Glutamatergic neuron (in vitro differentiated cells): ENCODE results near the gene UGCG. TPM values are rescaled to one million over a fixed set of nuclear protein-coding genes. Genes with fewer than 3 reads are reported as not detected.

Experiments
- DNase-seq: peaks from one replicate; pipeline ENCODE4 v3.0.0; 2022
- H3K27ac Mint-ChIP-seq: one replicate; pipeline ENCODE4 v1.8.0; 2020; ENCODE audit warnings: mild to moderate bottlenecking, mixed read lengths, inconsistent platforms; ENCODE audit not compliant: unreplicated experiment
- H3K27me3 Mint-ChIP-seq: one replicate; pipeline ENCODE4 v1.8.0; 2020; ENCODE audit warnings: mild to moderate bottlenecking, moderate library complexity, mixed read lengths, inconsistent platforms; ENCODE audit not compliant: unreplicated experiment
- H3K36me3 Mint-ChIP-seq: one replicate; pipeline ENCODE4 v1.8.0; 2020; ENCODE audit warnings: mild to moderate bottlenecking, mixed read lengths, inconsistent platforms; ENCODE audit not compliant: unreplicated experiment
- H3K4me1 Mint-ChIP-seq: one replicate; pipeline ENCODE4 v1.8.0; 2020; ENCODE audit warnings: mild to moderate bottlenecking, low read depth, mixed read lengths, inconsistent platforms; ENCODE audit not compliant: unreplicated experiment
- H3K4me3 Mint-ChIP-seq: one replicate; pipeline ENCODE4 v1.8.0; 2020; ENCODE audit warnings: mild to moderate bottlenecking, mixed read lengths, inconsistent platforms; ENCODE audit not compliant: unreplicated experiment
- H3K9me3 Mint-ChIP-seq: one replicate; pipeline ENCODE4 v1.8.0; 2020; ENCODE audit warnings: mild to moderate bottlenecking, moderate library complexity, mixed read lengths, inconsistent platforms; ENCODE audit not compliant: unreplicated experiment
- CTCF ChIP-seq: fragments of 200-600 bp; sonication (generic); IDR thresholded peaks from one replicate; pipeline ENCODE4 v1.5.0; 2021; ENCODE audit not compliant: partially characterized antibody, unreplicated experiment
- total RNA-seq: library from RNA; stranded (reverse); fragmentation: NEBNext Ultra II Directional; extraction: Animal tissue kit (Norgen Biotek cat#: 25700); gene quantifications from one replicate; pipeline ENCODE4 v1.2.1, GENCODE V29; 2021; ENCODE audit not compliant: unreplicated experiment

The UGCG gene
- total RNA-seq, 1 donor from 2014 or later: 16.0 TPM

DNA sequence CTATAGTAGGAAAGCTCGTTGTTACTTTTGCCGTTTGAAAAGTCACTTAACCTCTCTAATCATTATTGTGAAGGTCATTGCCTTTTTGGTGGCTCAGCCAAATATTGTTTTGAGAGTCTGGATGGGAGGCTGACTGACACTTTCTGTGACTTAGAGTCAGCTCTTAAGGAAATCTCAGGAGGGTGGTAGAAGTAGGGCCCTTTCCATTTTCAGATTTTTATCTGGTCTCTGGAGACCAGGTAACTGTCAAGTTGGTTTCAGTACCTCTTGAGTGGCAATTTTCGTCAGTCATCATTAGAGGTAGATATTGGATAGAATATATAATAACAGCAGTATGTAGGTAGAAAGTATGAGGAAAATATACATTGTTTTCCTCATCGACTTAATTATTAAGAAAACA is 23.3 kb downstream of the UGCG start:
- H3K27me3 Mint-ChIP-seq: no peaks in the 10 kb centered on the region
- TF ChIP-seq CTCF: no peak
- H3K9me3 Mint-ChIP-seq: peaks cover 2% of the 10 kb centered on the region
- no peaks in the 10 kb centered on the region for H3K36me3 Mint-ChIP-seq
- DNase-seq: no peak
- no peak overlapping the region for H3K4me3 Mint-ChIP-seq
- no peaks in the 10 kb centered on the region for H3K4me1 Mint-ChIP-seq
- no peak overlapping the region for H3K27ac Mint-ChIP-seq

- no peaks in the 10 kb centered on the region for H3K4me1 Mint-ChIP-seq
- H3K4me3 Mint-ChIP-seq: no peak overlapping the region
- DNase-seq: no peak
- H3K36me3 Mint-ChIP-seq: no peaks in the 10 kb centered on the region
- H3K27me3 Mint-ChIP-seq: no peaks in the 10 kb centered on the region
- H3K27ac Mint-ChIP-seq: no peak overlapping the region
- peaks cover 2% of the 10 kb centered on the region for H3K9me3 Mint-ChIP-seq
- no peak for TF ChIP-seq CTCF
Measured at GRCh38 chr9:111920531-111920930, 23.9 kb downstream of the UGCG start.

DNA sequence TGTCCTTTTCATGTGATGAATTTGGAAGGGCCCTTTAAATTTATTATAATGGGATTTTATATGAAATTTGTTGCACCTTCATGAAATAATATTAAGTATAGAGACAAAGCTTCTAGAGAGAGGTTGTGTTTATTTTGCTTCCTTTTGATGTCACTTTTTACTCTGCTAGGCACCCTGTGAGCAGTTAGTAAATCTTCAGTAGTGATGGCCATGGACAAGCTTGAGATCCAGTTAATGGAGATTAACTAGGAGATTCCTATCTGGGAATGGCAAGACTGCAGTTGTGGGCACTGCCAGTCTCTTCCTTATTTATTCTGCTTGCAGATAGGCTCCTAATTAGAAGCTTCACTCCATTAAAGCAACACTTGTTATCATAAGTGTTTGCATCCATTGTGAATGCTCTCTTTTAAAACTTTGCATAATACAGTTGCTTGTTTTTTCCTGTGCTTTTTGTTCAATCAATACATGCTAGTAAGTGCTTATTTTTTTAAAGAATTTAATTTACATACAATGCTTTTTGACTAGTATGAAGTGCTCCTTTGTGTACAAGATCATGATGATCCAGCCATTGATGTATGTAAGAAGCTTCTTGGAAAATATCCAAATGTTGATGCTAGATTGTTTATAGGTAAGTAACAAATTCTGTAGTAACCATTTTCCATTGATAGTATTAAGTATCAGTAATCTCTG is 25.9 kb downstream of the UGCG start:
- no peaks in the 10 kb centered on the region for H3K27me3 Mint-ChIP-seq
- no peak overlapping the region for H3K27ac Mint-ChIP-seq
- TF ChIP-seq CTCF: no peak
- H3K36me3 Mint-ChIP-seq: no peaks in the 10 kb centered on the region
- no peaks in the 10 kb centered on the region for H3K4me1 Mint-ChIP-seq
- peaks cover 2% of the 10 kb centered on the region for H3K9me3 Mint-ChIP-seq
- H3K4me3 Mint-ChIP-seq: no peak overlapping the region
- no peak for DNase-seq

DNA sequence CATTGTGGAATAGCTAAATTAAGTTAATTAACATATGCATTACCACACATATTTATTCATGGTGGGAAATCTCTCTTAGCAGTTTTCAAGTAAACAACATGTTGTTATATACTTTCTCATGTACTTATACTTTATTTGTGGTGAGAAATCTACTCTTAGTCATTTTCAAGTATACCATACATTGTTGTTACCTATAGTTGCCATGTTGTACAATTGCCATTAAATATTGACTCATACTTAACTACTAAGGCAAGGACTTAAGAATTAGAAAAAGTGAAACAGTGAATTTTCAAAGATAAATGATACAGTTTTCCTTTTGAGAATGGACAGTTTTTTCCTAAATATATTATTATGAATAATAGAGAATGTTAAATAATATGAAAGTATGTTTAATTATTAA is 27.7 kb downstream of the UGCG start:
- TF ChIP-seq CTCF: no peak
- Mint-ChIP-seq H3K27ac (no peak overlapping the region), H3K4me3 (no peak overlapping the region)

DNA sequence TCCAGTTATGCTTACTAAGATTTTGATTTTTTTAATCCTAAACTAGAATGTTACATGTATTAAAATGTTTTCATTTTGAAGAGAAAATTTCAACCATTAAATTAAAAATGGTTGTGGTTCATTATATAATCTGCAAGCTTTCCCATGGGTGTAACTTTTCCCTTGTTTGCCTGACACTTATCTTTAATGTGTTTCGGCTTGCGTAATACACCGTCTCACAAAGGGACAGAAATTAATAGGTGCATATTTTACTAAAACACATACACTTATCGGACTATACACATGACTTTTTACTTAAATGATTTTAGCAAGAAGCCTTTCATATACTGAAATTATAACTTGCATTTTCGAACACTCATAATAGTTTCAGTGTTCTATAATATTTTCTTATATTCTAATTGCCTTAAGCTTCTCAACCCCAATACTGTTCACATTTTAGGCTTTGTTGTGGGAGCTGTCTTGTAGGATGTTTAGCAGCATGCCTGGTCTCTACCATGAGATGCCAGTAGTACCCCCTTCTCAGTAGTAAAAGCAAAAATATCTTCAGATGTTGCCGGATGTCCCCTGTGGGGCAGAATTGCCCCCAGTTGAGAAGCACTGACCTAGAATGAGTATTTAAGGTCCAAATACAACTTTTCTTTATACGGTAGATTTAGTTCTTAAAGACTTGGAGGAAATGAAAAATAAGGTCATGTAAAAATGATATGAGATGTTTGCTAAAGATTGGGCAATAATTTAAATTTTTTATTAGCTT is 28.6 kb downstream of the UGCG start:
- H3K27me3 Mint-ChIP-seq: no peaks in the 10 kb centered on the region

More for the DNA sequence above, 27.7 kb downstream of the UGCG start:
- no peaks in the 10 kb centered on the region for H3K36me3 Mint-ChIP-seq
- H3K9me3 Mint-ChIP-seq: no peaks in the 10 kb centered on the region
- no peaks in the 10 kb centered on the region for H3K4me1 Mint-ChIP-seq
- H3K27me3 Mint-ChIP-seq: no peaks in the 10 kb centered on the region
- no peak for DNase-seq

More for the DNA sequence above, 28.6 kb downstream of the UGCG start:
- no peaks in the 10 kb centered on the region for H3K36me3 Mint-ChIP-seq
- no peak for DNase-seq
- no peaks in the 10 kb centered on the region for H3K9me3 Mint-ChIP-seq
- H3K4me1 Mint-ChIP-seq: no peaks in the 10 kb centered on the region
- no peak overlapping the region for H3K4me3 Mint-ChIP-seq
- TF ChIP-seq CTCF: no peak
- no peak overlapping the region for H3K27ac Mint-ChIP-seq
